ENCODE measurements around the gene ZNF668.

GRCh38 chr16:31118223-31119155 is 44.4 kb upstream of the ZNF668 start:
- TF ChIP-seq, protein P1, sequence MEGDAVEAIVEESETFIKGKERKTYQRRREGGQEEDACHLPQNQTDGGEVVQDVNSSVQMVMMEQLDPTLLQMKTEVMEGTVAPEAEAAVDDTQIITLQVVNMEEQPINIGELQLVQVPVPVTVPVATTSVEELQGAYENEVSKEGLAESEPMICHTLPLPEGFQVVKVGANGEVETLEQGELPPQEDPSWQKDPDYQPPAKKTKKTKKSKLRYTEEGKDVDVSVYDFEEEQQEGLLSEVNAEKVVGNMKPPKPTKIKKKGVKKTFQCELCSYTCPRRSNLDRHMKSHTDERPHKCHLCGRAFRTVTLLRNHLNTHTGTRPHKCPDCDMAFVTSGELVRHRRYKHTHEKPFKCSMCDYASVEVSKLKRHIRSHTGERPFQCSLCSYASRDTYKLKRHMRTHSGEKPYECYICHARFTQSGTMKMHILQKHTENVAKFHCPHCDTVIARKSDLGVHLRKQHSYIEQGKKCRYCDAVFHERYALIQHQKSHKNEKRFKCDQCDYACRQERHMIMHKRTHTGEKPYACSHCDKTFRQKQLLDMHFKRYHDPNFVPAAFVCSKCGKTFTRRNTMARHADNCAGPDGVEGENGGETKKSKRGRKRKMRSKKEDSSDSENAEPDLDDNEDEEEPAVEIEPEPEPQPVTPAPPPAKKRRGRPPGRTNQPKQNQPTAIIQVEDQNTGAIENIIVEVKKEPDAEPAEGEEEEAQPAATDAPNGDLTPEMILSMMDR (conservative IDR thresholded peaks at IDR 0.05; ENCODE audit: low read depth in 2 of 2): no peak
- no peak for TF ChIP-seq REST (IDR thresholded peaks at IDR 0.05; ENCODE audit: unreplicated experiment)
- no peak for TF ChIP-seq EZH2phosphoT487 (IDR thresholded peaks at IDR 0.05; ENCODE audit: unreplicated experiment)
- TF ChIP-seq, protein P2, sequence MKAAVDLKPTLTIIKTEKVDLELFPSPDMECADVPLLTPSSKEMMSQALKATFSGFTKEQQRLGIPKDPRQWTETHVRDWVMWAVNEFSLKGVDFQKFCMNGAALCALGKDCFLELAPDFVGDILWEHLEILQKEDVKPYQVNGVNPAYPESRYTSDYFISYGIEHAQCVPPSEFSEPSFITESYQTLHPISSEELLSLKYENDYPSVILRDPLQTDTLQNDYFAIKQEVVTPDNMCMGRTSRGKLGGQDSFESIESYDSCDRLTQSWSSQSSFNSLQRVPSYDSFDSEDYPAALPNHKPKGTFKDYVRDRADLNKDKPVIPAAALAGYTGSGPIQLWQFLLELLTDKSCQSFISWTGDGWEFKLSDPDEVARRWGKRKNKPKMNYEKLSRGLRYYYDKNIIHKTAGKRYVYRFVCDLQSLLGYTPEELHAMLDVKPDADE (IDR thresholded peaks at IDR 0.05): no peak
- TF ChIP-seq EZH2 (IDR thresholded peaks at IDR 0.05; ENCODE audit: low read depth, unreplicated experiment): no peak
- TF ChIP-seq POLR2AphosphoS5 (IDR thresholded peaks at IDR 0.05; ENCODE audit: low read depth): no peak
- no peak for TF ChIP-seq JUNB (IDR thresholded peaks at IDR 0.05; ENCODE audit: unreplicated experiment)
- no peak for TF ChIP-seq NANOG (IDR thresholded peaks at IDR 0.05; ENCODE audit: borderline replicate concordance)
- no peak for TF ChIP-seq CREB1 (CRISPR knock-in tag; IDR thresholded peaks at IDR 0.05; ENCODE audit: low read depth)
- TF ChIP-seq ZNF114 (CRISPR knock-in tag; IDR thresholded peaks at IDR 0.05): no peak
- no peak for TF ChIP-seq STAT1 (IDR thresholded peaks at IDR 0.05; ENCODE audit: unreplicated experiment)
